ENCODE results near the gene GNG5.
"Not testable (repeated sequence)": the region's sequence is repeated elsewhere in the genome, so short reads cannot be mapped to it uniquely, and the experiment has no call there.

Gene GNG5

DNA sequence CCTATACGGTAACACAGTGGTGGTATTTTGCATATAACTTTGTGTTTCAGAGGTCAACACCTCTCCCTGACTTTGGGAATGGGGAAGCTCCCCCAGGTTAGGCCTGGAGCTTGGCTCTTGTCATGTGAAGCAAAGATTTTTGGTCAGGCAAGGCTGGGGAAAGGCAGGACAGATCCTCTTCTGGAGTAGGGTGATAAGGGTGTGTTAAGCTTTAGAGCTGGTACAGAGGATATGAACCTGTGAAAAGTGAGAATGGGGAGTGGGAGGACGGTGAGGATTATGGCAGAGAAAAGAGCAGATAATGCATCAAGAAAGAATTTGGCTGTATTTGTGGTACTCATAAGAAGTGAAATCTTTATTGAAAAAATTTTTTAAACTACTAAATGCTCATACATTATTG lies 25.1 kb downstream of the GNG5 start:
- DNase-seq: no peak

GRCh38 chr1:84480650-84481049 lies 25.7 kb downstream of the GNG5 start:
- no peak for DNase-seq

DNA sequence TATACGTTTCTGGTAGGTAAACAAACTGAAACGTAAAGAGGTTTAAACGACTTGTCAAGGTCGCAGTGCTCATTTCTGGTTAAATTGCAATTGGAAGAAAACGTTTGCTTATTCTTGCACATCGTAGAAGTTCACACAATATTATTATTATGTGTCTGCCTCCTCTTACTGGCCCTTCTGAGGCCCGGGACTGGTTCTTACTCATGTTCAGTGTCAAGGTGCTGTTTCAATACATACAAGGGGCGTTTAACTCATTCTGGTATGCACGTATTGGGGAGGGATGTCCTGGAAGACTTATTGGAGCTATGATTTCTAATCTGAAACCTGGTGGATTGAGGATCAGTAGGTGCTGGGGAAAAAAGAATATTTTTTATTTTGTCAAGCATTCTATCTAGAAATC lies 26.4 kb downstream of the GNG5 start:
- no peak for DNase-seq

DNA sequence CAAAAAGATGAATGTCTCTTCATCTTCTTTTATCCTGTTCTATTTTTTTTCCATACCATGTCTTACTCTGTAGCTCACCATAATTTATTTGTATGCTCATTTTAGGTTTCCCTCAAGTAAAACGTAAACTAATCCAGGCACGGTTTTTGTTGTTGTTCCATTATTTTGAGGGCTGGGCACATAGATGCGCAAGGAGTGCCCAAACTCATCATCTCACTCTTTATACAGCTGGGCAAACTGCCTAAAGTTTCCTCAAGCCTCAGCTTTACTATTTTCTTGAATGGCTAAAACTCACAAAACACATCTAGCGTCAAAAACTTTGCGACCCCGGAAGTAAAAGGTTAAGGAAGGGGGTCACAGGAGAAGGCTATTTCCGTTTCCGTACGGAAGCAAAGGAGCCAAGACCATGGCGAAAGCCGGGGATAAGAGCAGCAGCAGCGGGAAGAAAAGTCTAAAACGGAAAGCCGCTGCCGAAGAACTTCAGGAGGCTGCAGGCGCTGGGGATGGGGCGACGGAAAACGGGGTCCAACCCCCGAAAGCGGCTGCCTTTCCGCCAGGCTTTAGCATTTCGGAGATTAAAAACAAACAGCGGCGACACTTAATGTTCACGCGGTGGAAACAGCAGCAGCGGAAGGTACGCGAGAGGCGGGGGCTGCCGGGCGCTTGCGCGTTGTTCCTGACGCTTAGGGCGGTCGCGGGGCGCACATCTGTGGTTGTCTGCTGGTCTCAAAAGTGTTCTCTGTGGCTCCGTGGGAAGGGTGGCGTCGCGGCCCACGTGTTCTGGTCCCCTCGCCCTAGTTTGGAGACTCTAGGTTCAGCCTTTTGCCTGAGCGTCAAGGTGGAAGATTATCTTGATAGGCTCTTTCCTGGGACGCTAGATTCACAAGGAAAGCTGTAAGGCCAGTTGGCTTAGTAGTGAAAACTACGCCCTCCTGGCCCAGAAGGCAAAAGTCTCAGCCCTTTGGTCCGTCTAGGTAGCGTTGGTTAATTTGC lies 27.2 kb downstream of the GNG5 start, which contains the start of gene RPF1:
Gene RPF1, plus strand, starts transcription at position 391 of the 993 bp plus-strand sequence. Its CDS starts 16 bp downstream, at position 407.
- peak; percentile 69 to 76 for DNase-seq

DNA sequence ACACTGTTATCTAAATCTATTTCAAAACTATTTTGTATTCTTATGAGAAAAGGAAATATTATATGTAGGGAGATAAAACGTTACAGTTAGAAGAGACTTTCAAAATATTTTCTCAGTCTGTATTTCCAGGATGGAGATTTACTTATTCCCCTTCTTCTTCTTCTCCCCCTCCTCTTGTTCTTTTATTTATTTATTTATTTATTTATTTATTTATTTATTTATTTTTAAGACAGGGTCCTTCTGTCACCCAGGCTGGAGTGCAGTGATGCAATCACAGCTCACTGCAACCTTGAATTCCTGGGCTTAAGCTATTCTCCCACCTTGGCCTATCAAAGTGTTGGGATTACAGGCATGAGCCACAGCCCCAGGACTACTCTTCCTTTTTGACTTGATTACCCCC lies 30.2 kb downstream of the GNG5 start:
- no peak for DNase-seq

GRCh38 chr1:84467298-84467697 lies 39.1 kb downstream of the GNG5 start:
- no peak for DNase-seq

GRCh38 chr1:84462118-84462517 lies 44.3 kb downstream of the GNG5 start:
- DNase-seq: no peak

DNA sequence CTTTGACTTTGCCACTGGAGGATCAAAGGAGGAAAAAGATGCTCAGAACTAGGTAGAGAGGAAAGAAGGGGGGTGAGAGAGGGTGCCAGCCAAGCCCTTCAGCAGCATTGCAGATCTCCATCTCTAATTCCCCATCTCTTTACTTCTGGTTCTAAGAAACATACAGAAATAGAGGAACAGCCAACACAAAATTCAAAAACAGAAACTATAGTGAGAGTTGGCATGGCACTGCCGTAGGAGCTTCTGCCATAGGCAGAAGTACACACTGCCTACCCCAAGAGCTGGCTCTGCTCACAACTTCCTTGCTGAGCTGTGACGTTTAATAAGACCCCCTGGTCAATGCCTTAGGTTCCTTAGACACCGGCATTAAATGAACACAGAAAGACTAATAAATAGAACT lies 53.9 kb downstream of the GNG5 start:
- DNase-seq: no peak

DNA sequence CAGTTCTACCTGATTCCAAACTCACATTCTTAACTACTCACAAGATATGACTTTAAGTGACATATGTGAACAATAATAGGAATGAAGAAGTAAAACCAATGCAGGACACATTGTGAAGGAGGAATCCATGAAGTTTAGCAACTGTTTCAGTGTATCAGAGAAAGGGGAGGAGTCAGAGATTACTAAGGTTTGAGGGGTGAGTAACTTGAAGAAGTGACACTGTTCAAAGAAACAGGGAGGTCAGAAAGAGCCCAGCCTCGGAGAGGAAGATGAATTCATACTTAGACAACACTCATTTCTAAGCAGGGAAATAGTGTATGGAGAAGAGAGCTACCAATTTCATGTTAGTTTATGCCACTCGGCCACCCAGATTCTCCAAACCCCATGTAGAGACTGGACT lies 55.5 kb downstream of the GNG5 start:
- no peak for DNase-seq

DNA sequence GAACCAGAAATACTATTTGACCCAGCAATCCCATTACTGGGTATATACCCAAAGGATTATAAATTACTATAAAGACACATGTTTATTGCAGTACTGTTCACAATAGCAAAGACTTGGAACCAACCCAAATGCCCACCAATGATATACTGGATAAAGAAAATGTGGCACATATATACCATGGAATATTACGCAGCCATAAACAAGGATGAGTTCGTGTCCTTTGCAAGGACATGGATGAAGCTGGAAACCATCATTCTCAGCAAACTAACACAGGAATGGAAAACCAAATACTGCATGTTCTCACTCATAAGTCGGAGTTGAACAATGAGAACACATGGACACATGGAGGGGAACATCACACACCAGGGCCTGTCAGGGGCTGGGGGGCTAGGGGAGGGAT lies 57.7 kb downstream of the GNG5 start:
- DNase-seq: not testable (repeated sequence)

Measured in activated CD4-positive, alpha-beta T cell treated with anti-CD3 and anti-CD28 coated beads for 4 hours (primary cell).